CD4-positive, alpha-beta T cell treated with Interleukin-6 at 100 ng/mL for 8 hours (primary cell): ENCODE data around the gene REG4.

ENCODE experiments used
- DNase-seq: peaks from one replicate; pipeline ENCODE4 v3.0.0-alpha.2; 2020; ENCODE audit warnings: mixed read lengths, low spot score

The REG4 gene

GRCh38 chr1:119779869-119780356, 31.3 kb downstream of the REG4 start:
- no peak for DNase-seq

GRCh38 chr1:119778886-119779560, 32.2 kb downstream of the REG4 start:
- no peak for DNase-seq

GRCh38 chr1:119778359-119778758, 32.9 kb downstream of the REG4 start:
- no peak for DNase-seq

- DNase-seq: no peak
Observed at GRCh38 chr1:119774746-119775490, 36.3 kb downstream of the REG4 start.

GRCh38 chr1:119773711-119774241, 37.5 kb downstream of the REG4 start:
- DNase-seq: no peak

- DNase-seq: no peak
Observed at GRCh38 chr1:119772298-119772697, 39.0 kb downstream of the REG4 start.

- DNase-seq: no peak
Observed at GRCh38 chr1:119771770-119772169, 39.5 kb downstream of the REG4 start.

- no peak for DNase-seq
Observed at GRCh38 chr1:119771016-119771415, 40.2 kb downstream of the REG4 start.

- no peak for DNase-seq
Observed at GRCh38 chr1:119768778-119769177, 42.5 kb downstream of the REG4 start, which contains the start of gene HMGCS2. Gene HMGCS2, minus strand, starts transcription at chr1:119768905. Its CDS starts 61 bp downstream, at chr1:119768844.

- no peak for DNase-seq
Observed at GRCh38 chr1:119767486-119767885, 43.8 kb downstream of the REG4 start.

- no peak for DNase-seq
Observed at GRCh38 chr1:119766374-119766794, 44.9 kb downstream of the REG4 start.

- DNase-seq: no peak
Observed at GRCh38 chr1:119764220-119764619, 47.0 kb downstream of the REG4 start.

- no peak for DNase-seq
Observed at GRCh38 chr1:119762953-119763352, 48.3 kb downstream of the REG4 start.

- no peak for DNase-seq
Observed at GRCh38 chr1:119762409-119762808, 48.9 kb downstream of the REG4 start.

GRCh38 chr1:119758584-119758983, 52.7 kb downstream of the REG4 start:
- no peak for DNase-seq

- no peak for DNase-seq
Observed at GRCh38 chr1:119752592-119752991, 58.7 kb downstream of the REG4 start.

GRCh38 chr1:119748040-119748439, 63.2 kb downstream of the REG4 start:
- no peak for DNase-seq

GRCh38 chr1:119747451-119747850, 63.8 kb downstream of the REG4 start:
- DNase-seq: no peak

GRCh38 chr1:119745034-119745433, 66.2 kb downstream of the REG4 start:
- DNase-seq: no peak

GRCh38 chr1:119744598-119744942, 66.7 kb downstream of the REG4 start:
- no peak for DNase-seq
